GM19324 (cell line): ENCODE measurements around the gene ABCC1.

Experiments
- ATAC-seq: cut with Tn5 transposase; IDR thresholded peaks from one replicate; pipeline ENCODE4 v1.9.1; 2021; ENCODE audit warnings: mild to moderate bottlenecking, moderate library complexity; ENCODE audit not compliant: unreplicated experiment, low FRiP score

Gene ABCC1

DNA sequence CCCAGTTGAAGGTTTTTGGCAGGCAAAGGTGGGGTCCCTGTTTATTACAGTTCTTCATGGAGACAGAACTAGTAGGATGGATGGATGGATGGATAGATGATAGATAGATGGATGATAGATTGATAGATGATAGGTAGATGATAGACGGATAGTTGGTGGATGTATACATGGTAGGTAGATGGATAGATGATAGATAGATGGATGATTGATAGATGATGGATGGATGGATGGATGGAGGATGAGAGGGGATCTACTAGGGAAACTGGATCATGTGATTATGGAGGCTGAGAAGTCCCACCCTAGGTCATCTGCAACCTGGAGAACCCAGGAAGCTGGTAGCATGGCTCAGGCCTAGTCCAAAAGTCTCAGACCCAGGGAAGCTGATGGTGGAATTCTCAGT lies 88.6 kb downstream of the ABCC1 start:
- ATAC-seq: no peak

DNA sequence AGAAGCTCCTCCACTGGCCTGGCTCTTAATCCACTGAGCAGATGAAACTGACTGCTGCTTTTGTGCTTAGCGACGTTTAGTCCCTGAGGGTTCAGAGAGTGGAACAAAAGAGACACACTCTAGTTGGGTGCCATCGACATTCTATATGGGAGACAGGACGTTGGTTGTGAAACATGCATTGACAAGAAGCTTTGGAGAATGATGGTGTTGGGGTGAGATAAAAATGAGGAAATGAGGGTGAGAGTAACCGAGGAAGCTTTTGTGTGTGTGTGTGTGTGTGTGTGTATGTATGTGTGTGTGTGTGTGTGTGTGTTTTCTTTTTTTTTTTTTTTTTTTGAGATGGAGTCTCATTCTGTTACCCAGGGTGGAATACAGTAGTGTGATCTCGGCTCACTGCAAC lies 89.5 kb downstream of the ABCC1 start:
- no peak for ATAC-seq

DNA sequence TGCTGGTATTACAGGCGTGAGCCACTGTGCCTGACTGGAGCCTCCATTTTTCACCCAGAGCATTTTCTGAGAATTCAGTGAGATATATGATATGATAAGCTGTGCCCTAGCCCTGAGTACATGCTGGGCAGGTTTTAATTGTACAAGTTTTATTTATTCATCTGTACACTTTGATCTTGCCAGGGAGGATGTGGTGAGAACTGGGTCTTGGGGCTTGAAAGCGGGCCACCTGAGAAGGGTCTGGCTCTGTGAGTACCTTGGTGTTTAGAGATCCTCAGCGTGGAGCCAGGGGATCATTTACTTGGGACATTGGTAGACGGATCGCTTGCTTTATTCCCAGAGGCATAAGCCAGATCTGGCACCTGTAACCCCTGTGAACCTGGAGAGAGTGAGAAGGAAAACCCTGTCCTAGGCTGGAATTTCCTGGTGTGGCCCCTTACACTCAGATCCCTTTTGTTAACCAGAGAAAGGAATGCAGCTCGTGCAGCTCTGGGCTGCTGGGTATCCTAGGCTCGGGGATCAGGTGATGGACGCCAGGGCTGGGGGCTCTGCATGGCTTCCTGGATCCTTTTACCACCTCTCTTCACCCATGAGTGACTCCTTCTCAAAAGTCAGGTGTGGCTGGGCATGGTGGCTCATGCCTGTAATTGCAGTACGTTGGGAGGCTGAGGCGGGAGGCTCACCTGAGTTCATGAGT lies 91.9 kb downstream of the ABCC1 start:
- ATAC-seq: no peak

DNA sequence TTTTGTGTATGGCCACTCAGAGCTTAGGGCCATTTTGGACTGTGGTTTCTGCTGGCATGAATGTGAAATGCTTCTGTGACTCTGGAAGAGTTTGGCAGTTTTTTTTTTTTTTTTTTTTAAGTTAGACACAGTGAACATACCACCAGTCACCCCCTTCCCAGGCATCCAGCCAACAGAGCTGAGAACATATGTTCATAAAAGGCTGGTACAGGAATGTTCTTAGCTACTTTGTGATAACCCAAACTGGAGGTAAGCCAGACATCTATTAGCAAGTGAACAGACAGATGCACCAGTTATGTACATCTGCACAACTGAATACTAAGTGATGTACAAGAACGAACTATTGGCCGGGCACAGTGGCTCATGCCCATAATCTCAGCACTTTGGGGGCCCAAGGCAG lies 92.7 kb downstream of the ABCC1 start:
- ATAC-seq: no peak

DNA sequence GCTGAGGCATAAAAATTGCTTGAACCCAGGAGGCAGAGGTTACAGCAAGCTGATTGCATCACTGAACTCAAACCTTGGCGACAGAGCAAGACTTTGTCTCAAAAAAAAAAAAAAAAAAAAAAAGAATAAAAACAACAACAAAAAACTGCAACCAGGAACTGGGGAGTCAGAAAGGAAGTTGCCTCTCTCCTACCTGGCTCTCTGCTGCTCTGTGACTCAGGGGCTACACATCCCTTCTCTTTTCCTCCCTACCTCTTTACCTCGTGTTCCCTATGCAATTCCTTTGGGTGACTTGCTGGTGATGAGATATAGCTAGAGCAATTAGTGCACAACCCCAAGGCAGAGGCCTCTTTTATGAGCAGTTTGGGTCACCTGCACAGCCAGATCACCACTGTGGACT lies 95.9 kb downstream of the ABCC1 start:
- no peak for ATAC-seq

DNA sequence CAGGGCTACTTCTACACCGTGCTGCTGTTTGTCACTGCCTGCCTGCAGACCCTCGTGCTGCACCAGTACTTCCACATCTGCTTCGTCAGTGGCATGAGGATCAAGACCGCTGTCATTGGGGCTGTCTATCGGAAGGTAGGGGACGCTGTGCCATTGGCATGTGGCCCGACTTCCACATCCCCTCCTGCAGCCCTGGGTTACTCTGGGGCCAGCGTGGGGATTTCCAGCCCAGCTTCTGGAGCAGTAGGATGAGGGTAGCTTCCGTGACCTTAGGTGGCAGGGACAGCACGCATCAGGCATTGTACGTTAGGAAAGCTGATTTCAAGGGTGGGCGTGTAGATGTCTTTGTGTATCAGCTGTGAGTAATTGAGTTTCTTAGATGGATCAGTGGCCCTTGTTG lies 96.5 kb downstream of the ABCC1 start:
- ATAC-seq: no peak

DNA sequence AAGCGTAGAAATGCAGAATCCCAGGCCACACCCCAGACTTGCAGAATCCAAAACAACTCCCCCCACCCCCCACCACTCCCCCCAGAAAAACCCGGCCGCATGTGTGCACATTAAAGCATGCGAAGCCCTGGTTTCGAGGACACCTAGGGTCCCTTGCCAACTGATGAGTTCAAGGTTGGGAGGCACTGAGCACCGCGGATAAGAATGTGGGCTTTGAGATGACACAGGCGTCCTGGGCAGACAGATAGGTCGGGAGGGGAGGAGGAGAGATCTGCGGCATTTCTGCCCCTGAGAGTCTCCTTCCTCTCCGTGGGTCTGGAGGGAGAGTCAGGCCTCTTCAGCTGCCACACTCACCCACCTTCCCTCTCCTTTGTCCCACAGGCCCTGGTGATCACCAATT lies 98.3 kb downstream of the ABCC1 start:
- ATAC-seq: no peak

DNA sequence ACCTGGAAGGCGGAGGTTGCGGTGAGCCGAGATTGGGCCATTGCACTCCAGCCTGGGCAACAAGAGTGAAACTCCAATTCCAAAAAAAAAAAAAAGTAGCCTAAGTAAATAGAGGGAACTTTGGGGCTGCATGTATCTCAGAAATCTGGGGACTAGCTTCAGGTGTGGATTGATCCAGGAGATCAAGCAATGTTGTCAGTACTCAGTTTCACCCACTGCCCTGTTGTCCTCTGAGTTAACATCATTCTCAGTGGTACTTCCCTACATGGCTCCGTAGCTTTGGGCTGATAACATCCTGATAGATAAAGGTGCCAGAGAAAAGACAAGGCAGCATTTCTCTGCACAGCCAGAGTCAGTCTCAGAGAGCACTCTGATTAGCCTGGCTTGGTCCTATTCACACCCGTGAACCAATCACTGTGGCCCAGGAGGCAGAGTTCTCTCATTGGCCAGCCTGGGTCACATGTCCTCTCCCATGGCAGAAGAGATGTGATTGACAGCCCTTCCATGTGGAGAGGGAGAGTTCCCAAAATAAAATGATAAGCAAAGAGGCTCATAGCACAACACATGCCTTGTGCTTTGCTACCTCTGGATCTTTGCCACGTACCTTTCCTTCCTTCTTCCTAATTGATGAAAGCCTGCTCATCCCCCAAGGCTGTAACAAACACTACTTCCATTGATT lies 99.6 kb downstream of the ABCC1 start:
- no peak for ATAC-seq

DNA sequence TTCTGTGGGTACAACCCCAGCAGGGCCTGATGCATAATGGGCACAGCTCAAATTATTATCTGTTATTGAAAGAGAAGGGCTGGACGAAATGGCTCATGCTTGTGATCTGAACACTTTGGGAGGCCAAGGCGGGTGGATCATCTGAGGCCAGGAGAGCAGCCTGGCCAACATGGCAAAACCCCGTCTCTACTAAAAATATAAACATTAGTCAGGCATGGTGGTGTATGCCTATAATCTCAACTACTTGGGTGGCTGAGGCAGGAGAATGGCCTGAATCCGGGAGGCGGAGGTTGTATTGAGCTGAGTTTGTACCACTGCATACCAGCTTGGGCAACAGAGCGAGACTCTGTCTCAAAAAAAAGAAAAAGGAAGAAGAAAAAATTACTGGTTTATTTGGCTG lies 100.7 kb downstream of the ABCC1 start:
- ATAC-seq: no peak

DNA sequence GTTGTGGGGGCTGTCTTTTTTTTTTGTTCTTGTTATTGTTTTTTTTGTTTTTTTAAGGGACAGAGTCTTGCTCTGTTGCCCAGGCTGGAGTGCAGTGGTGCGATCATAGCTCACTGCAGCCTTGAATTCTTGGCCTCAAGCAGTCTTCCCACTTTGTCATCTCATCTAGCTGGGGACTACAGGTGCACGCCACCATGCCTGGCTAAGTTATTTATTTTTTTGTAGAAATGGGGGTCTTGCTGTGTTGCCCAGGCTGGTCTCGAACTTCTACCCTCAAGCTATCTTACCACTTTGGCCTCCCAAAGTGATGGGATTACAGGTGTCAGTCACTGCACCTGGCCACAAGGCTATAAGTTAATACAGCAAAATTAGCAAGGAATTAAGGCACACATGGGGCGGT lies 101.7 kb downstream of the ABCC1 start:
- ATAC-seq: no peak

DNA sequence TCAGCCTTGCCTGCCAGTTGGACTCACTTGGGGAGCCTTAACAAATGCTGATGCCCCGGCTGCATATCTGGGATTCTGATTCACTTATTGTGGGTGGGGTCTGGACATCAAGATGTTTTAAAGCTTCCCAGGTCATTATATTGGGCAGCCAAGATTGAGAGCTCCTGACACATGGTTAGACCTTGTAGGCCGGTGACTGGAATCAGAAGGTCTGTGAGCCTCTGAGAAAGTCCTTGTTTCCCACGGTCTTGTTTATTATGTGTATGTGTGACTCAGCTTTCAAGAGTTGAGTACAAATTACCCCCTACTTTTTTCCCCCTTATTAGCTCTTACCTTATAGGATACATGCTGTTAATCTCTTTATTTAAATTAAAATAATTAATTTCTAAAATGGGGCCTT lies 103.5 kb downstream of the ABCC1 start:
- no peak for ATAC-seq

DNA sequence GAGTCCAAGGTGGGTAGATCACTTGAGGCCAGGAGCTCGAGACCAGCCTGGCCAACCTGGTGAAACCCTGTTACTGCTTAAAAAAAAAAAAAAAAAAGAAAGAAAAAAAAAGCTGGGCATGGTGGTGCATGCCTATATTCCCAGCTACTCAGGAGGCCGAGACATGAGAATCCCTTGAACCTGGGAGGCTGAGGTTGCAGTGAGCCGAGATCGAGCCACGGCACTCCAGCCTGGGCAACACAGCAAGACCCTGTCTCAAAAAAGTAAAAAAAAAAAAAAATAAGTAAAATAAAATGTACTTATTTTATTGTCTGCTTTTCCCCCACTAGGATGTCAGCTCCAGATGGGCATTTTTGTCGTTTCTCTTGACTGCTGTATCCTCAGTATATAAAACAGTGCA lies 107.7 kb downstream of the ABCC1 start:
- no peak for ATAC-seq

DNA sequence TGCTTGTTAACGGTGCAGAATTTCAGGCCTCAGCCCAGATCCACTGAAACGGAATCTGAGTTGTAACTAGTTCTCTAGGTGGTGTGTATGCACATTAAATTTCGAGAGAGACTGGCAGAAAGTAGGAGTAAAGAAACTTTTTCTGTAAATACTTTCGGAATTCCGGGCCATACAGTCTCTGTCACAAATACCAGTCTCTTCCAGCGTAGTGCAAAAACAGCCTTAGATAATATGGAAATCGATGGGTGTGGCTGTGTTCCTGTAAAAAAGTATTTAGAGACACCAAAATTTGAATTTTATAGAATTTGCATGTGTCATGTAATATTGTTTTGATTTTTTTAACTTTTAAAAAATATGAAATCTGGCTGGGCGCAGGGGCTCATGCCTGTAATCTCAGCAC lies 109.7 kb downstream of the ABCC1 start:
- no peak for ATAC-seq

DNA sequence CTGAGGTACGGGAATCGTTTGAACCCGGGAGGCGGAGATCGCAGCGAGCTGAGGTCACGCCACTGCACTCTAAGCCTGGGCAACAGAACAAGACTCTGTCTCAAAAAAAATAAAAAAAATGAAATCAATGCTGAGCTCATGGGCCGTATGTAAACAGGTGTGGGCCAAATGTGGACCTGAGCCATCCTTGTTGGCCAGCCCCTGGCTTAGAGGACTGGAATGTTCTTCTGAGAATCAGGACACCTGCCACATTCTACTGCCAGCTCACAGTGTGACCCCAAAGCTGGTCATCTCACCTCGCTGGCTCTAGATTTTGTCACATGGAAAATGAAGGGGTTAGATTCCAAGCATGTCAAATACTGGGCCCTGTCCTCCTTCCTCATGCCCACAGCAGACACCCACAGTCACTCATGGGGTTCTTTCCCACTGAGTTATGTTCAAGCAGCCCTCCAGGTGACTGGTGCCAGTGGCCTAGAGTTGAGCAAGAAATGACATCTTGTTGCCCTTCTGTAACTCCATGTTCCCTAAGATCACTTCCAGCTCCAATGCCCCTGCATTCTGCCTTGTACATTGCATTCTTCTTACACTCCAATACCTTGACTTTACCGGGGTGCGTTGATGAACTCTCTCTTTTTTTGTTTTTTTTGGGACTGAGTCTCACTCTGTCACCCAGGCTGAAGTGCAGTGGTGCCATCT lies 110.6 kb downstream of the ABCC1 start:
- no peak for ATAC-seq

DNA sequence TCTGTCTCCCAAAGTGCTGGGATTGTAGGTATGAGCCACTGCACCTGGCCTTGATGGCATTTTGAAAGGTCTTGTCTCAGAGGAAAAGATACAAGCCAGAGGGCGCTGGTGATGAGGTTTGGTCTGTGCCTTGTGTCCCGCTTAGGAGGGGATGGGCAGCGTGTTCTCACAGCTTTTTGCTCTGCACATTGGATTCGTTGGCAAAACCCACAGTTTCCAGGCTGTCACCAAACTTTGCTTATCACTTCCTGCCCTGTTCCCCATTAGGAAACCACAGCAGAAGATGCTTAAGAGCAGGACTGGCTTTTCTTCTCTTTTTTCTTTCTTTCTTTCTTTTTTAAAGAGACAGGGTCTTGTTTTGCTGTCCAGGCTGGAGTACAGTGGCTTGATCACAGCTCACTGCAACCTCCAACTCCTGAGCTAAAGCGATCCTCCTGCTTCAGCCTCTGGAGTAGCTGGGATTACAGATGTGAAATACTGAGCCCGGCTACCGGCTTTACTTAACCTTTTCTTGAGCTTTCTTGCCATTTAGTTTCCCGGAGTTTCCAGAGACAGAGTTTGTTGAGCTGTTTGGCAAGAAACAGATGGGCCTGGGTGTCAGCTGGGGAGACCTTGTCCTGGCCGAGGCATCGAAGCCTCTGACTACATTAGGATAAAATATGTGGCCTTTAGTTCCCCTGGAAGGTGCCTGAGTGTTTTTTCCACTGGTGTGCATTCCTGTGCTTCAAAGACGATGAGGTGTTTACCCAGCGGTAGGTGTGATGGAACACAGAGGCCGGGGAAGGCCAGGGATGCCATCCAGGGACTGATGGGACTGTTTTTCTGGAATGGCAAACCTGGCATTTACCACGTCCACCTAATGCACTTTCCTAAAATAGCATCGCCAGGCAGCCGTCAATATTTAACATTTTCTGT lies 112.9 kb downstream of the ABCC1 start:
- no peak for ATAC-seq

DNA sequence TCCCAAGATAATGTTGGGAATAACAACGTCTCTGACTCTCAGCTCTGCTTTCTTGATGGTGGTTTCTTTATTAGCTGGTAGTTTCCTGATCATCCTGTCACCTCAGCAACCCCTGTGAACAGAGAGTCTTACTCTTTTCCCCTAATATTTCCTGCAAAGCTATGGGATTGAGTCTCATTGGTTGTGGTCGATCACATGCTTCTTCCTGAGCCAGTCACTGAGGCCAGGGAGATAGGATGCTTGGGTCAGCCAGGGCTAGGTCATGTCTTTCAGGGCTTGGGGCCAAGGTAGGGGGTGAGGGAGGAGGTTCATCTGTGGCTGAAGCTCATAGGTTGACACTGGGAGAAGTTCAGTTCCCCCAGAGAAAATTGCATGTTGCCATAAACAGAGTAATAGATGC lies 114.3 kb downstream of the ABCC1 start:
- no peak for ATAC-seq

DNA sequence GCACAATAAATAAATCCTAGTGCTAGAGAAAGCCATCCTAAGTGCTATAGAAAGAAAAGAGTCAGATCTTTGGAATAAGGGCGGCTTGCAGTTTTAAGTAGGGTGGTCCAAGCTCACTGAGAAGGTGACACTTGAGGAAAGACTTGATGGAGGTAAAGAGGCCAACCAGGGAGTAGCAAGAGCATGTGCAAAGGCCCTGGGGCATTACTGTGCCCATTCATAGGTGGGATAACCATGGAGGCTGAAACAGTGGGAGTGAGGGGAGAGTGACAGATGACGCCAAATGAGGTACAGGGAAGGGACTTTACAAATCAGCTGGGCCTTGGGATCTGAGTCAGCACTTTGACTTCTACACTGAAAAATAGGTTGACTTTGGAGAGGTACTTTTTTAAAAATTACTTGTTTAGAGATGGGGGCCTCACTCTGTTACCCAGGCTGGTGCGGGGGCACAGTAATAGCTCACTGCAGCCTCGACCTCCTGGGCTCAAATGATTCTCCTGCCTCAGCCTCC lies 115.5 kb downstream of the ABCC1 start:
- ATAC-seq: no peak

DNA sequence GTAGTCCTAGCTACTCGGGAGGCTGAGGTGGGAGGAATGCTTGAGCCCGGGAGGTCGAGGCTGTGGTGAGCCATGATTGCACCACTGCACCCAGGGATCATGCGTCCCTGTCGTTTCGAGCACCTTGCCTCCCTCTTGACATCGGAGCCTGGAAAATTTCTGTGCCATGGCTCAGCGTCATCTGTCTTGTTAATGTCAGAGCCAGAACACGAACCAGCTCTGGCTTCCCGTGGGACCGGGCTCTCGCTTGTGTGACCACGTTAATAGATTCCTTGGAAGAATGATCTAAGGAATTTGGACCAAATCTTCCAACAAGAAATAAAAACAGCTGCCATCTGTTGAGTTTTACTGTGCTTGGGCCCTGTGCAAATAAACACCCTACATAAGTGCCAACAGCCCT lies 117.7 kb downstream of the ABCC1 start:
- ATAC-seq: no peak

DNA sequence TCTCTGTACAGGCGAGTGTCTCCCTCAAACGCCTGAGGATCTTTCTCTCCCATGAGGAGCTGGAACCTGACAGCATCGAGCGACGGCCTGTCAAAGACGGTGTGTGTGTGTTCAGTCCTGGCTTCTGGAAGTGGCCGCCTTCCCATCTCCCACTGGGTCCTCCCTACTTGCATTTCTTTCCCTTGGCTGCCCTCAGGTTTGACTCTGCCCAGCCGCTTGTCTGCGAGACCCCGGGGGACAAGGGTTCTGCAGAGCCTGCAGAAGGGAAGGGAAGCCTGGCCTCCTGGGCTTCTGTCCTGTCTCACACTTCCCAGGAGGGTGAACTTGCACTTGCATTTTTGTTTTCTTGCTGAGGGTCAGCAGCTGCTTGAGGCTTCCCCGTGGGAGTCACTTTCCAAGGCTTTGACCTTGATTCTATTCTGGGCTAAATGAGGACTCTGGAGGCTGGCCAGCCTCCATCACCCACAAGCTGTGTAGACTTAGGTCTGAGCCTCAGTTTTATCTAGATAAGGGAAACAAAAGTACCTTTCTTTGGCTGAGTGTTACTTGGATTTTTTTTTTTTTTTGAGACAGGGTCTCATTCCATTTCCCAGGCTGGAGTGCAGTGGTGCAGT lies 122.3 kb downstream of the ABCC1 start:
- ATAC-seq: no peak

DNA sequence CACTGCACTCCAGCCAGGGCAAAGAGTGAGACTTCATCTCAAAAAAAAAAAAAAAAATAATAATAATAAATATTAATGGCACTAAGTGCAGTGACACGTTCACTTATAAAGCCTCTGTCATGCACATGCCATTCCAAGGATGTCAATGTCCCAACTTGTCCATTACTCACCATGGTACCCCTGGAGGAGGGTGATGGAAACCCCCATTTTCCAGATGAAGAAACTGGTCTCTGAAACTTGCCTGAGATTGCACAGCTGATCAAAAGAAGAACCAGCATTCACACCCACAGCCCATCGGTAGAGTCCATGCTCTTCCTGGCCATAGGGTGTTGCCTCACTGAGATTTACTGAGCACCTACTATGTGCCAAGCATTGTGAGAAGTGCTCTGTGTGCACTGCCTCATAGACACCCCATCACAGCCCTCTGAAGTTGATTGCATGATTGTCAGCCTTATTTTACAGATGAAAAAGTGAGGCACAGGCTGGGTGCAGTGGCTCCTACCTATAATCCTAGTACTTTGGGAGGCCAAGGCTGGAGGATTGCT lies 123.7 kb downstream of the ABCC1 start:
- ATAC-seq: no peak
